NCI-H187 (cell line): ENCODE measurements around the gene TESK1.

Experiments used
- DNase-seq, 2 experiments: peaks; one replicate each; lab custom pipeline; 2025; lab: John Stamatoyannopoulos, UW

The TESK1 gene

GRCh38 chr9:35646533-35647265 is 41.6 kb downstream of the TESK1 start:
- peak; percentile 35 to 36 for DNase-seq

GRCh38 chr9:35649431-35650340 is 44.6 kb downstream of the TESK1 start:
- no peak for DNase-seq

GRCh38 chr9:35650341-35651158 is 45.5 kb downstream of the TESK1 start, which contains the start of gene SIT1:
Gene SIT1, minus strand, starts transcription at chr9:35650931. Its CDS starts 78 bp downstream, at chr9:35650853.
- peak in 1 of 2 experiments; percentile 24 for DNase-seq

GRCh38 chr9:35651956-35652828 is 47.1 kb downstream of the TESK1 start:
- no peak for DNase-seq

- DNase-seq: no peak
These were observed 47.8 kb downstream of the TESK1 start for GRCh38 chr9:35652829-35653209.

GRCh38 chr9:35653611-35654010 is 48.5 kb downstream of the TESK1 start:
- no peak for DNase-seq

GRCh38 chr9:35656348-35656747 is 51.3 kb downstream of the TESK1 start:
- no peak for DNase-seq

- DNase-seq: no peak
These were observed 51.9 kb downstream of the TESK1 start for GRCh38 chr9:35656831-35657545.

GRCh38 chr9:35657546-35658136 is 52.6 kb downstream of the TESK1 start, which contains the start of gene RMRP:
Gene RMRP, minus strand, starts transcription at chr9:35658019.
- peak; percentile 87 to 92 for DNase-seq

- peak; percentile 54 to 92 for DNase-seq
These were observed 53.3 kb downstream of the TESK1 start, which contains the start of gene CCDC107 for GRCh38 chr9:35658137-35658967. Gene CCDC107, plus strand, starts transcription at chr9:35658292. Its CDS starts 88 bp downstream, at chr9:35658380.

GRCh38 chr9:35658968-35659220 is 53.8 kb downstream of the TESK1 start:
- DNase-seq: no peak

GRCh38 chr9:35659340-35659739 is 54.3 kb downstream of the TESK1 start:
- DNase-seq: no peak
